Endothelial cell of umbilical vein (primary cell): ENCODE results near the gene RANBP3. TPM values are rescaled to one million over a fixed set of nuclear protein-coding genes. Genes with fewer than 3 reads are reported as not detected.

Experiments
- BruUV-seq: library from RNA; stranded (reverse); fragments of 400-500 nt; replicated peaks from 2 replicates; lab custom pipeline; 2021; lab: Mats Ljungman, UMichigan
- CTCF ChIA-PET: fragments of 300-600, 350-600 bp; sonication (Branson Sonifier 250); formaldehyde crosslinking; loops from one replicate; lab custom pipeline; 2021; ENCODE audit warnings: antibody characterized with exemption, inconsistent platforms; lab: Charles Lee
- POLR2A ChIA-PET: fragments of 300-600, 350-600 bp; sonication (Branson Sonifier 250); formaldehyde crosslinking; loops from one replicate; lab custom pipeline; 2021; ENCODE audit warnings: antibody characterized with exemption, inconsistent platforms; lab: Charles Lee
- DNase-seq: peaks from one replicate; pipeline ENCODE4 v3.0.0-alpha.2; 2011; ENCODE audit warnings: low read depth, low spot score
- FAIRE-seq: peaks from 2 replicates; lab custom pipeline; 2011; peaks lifted over from hg19 to GRCh38; lab: Jason Lieb, UNC
- H2AFZ ChIP-seq: 2 replicates; pipeline ENCODE4 v1.6.0; 2012; ENCODE audit warnings: low read depth, low read length, control low read depth, inconsistent platforms
- H3K27ac ChIP-seq: 2 replicates; pipeline ENCODE4 v1.5.1; 2011; ENCODE audit warnings: low read depth, mild to moderate bottlenecking, control low read depth, low read length, moderate library complexity; ENCODE audit not compliant: insufficient read depth
- H3K27me3 ChIP-seq, 2 experiments: 2 replicates each; pipeline versions ENCODE4 v1.6.0 to v1.6.1; 2011; ENCODE audit warnings: low read length in 2 of 2, mixed read lengths in 1 of 2; ENCODE audit not compliant: control insufficient read depth in 2 of 2, insufficient read depth in 2 of 2
- H3K36me3 ChIP-seq, 2 experiments: 2 replicates in 1 of 2; 3 replicates in 1 of 2; pipeline ENCODE4 v1.5.1; 2011; ENCODE audit warnings: low read length in 2 of 2, mild to moderate bottlenecking in 1 of 2, moderate library complexity in 1 of 2; ENCODE audit not compliant: control insufficient read depth in 2 of 2, insufficient read depth in 2 of 2; ENCODE audit errors: extremely low read depth in 1 of 2
- H3K4me1 ChIP-seq: 3 replicates; pipeline ENCODE4 v1.5.1; 2011; ENCODE audit warnings: mild to moderate bottlenecking, low read length; ENCODE audit not compliant: control insufficient read depth, insufficient read depth; ENCODE audit errors: extremely low read depth
- H3K4me2 ChIP-seq: 2 replicates; pipeline ENCODE4 v1.6.1; 2011; ENCODE audit warnings: low read length, control low read depth, mixed read lengths; ENCODE audit not compliant: insufficient read depth
- H3K4me3 ChIP-seq, 3 experiments: fragments of 200-600 bp in 1 of 3; sonication (generic), shearing (Covaris generic) in 1 of 3; replicated peaks in 1 of 3; 2 replicates each; pipeline ENCODE4 v1.5.1; 2011 to 2016; ENCODE audit warnings: control low read depth in 3 of 3, low read length in 3 of 3, mild to moderate bottlenecking in 2 of 3, inconsistent platforms in 1 of 3, low read depth in 1 of 3, moderate library complexity in 1 of 3; ENCODE audit not compliant: insufficient read depth in 1 of 3
- H3K79me2 ChIP-seq: 2 replicates; pipeline ENCODE4 v1.6.0; 2012; ENCODE audit warnings: low read length, inconsistent platforms; ENCODE audit not compliant: control insufficient read depth, insufficient read depth
- H3K9ac ChIP-seq: replicated peaks from 2 replicates; pipeline ENCODE3; 2011; ENCODE audit warnings: low read length, control low read depth; ENCODE audit not compliant: insufficient read depth; ENCODE audit errors: extremely low read depth
- H3K9me1 ChIP-seq: replicated peaks from 3 replicates; pipeline ENCODE4 v1.6.0; 2011; ENCODE audit warnings: mild to moderate bottlenecking, low read length; ENCODE audit not compliant: control insufficient read depth, insufficient read depth; ENCODE audit errors: extremely low read depth
- H3K9me3 ChIP-seq: replicated peaks from 2 replicates; pipeline ENCODE4 v1.5.1; 2012; ENCODE audit warnings: low read length, inconsistent platforms; ENCODE audit not compliant: control insufficient read depth, insufficient read depth
- H4K20me1 ChIP-seq: replicated peaks from 2 replicates; pipeline ENCODE3; 2011; ENCODE audit warnings: mild to moderate bottlenecking, low read length; ENCODE audit not compliant: control insufficient read depth, insufficient read depth; ENCODE audit errors: extremely low read depth
- MYC ChIP-seq: IDR thresholded peaks from one replicate; pipeline ENCODE4 v1.6.1; 2011; ENCODE audit warnings: mild to moderate bottlenecking, low read depth, low read length
- POLR2AphosphoS5 ChIP-seq: IDR thresholded peaks from 2 replicates; pipeline ENCODE4 v1.6.1; 2012; ENCODE audit warnings: low read depth, mild to moderate bottlenecking, control low read depth, low read length, moderate library complexity; ENCODE audit not compliant: insufficient read depth
- dilution Hi-C: fragments of 300-500 bp; cut with MboI; formaldehyde crosslinking; loops from one replicate; pipeline ENCODE4 v1.15.0; 2019; ENCODE audit warnings: low sequenced_read_pairs; ENCODE audit not compliant: extremely low pct_ligation_motif_present
- intact Hi-C: fragments of 100-400 bp; cut with micrococcal nuclease; formaldehyde crosslinking; loops from one replicate; pipeline ENCODE4 v1.10.0; 2022
- polyA plus RNA-seq, 4 experiments: library from polyadenylated mRNA; depleted of rRNA in 3 of 4; stranded (reverse) in 3 of 4; unstranded in 1 of 4; fragments of >200 nt; gene quantifications; 2 replicates each; pipeline versions ENCODE4 v1.2.1 to v1.2.3, GENCODE V29; 2011 to 2012; ENCODE audit warnings: missing spikeins in 1 of 4
- total RNA-seq: library from RNA; stranded (reverse); gene quantifications from 2 replicates; pipeline ENCODE4 v1.2.3, GENCODE V29; 2021
- TF ChIP-seq, protein P1 (sequence below): IDR thresholded peaks from 2 replicates; pipeline ENCODE4 v1.6.1; 2011; ENCODE audit not compliant: insufficient read depth, insufficient read length
- TF ChIP-seq, protein P2 (sequence below), 2 donors: IDR thresholded peaks; 1 replicate in 1 of 2; 2 replicates in 1 of 2; pipeline ENCODE4 v1.5.1; 2011; ENCODE audit warnings: low read length in 2 of 2, mild to moderate bottlenecking in 2 of 2, moderate library complexity in 2 of 2, control low read depth in 1 of 2, inconsistent platforms in 1 of 2, low read depth in 1 of 2; ENCODE audit not compliant: insufficient read depth in 1 of 2; ENCODE audit errors: extremely low read depth in 1 of 2

Gene RANBP3
- total and polyA plus RNA-seq, 2 donors (not counting 3 experiments of a cell fraction or from before 2014, with no cell fraction given) = 72.3 to 85.3 TPM

GRCh38 chr19:5881543-5882299, 96.2 kb downstream of the RANBP3 start:
- no peaks in the 10 kb centered on the region for H3K9me1 ChIP-seq
- H3K36me3 ChIP-seq = no peaks in the 10 kb centered on the region
- dilution Hi-C loops (no loop called here), intact Hi-C loops (no loop called here)
- H4K20me1 ChIP-seq = no peaks in the 10 kb centered on the region
- H3K4me1 ChIP-seq = no peaks in the 10 kb centered on the region
- no TSS peak for BruUV-seq
- no peak overlapping the region for H3K9ac ChIP-seq
- FAIRE-seq (no peak), DNase-seq (no peak)
- no peaks in the 10 kb centered on the region for H3K79me2 ChIP-seq
- TF ChIP-seq MYC (no peak), POLR2AphosphoS5 (no peak)
- TF ChIP-seq, protein P1, sequence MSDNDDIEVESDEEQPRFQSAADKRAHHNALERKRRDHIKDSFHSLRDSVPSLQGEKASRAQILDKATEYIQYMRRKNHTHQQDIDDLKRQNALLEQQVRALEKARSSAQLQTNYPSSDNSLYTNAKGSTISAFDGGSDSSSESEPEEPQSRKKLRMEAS = no peak
- TF ChIP-seq, protein P2, sequence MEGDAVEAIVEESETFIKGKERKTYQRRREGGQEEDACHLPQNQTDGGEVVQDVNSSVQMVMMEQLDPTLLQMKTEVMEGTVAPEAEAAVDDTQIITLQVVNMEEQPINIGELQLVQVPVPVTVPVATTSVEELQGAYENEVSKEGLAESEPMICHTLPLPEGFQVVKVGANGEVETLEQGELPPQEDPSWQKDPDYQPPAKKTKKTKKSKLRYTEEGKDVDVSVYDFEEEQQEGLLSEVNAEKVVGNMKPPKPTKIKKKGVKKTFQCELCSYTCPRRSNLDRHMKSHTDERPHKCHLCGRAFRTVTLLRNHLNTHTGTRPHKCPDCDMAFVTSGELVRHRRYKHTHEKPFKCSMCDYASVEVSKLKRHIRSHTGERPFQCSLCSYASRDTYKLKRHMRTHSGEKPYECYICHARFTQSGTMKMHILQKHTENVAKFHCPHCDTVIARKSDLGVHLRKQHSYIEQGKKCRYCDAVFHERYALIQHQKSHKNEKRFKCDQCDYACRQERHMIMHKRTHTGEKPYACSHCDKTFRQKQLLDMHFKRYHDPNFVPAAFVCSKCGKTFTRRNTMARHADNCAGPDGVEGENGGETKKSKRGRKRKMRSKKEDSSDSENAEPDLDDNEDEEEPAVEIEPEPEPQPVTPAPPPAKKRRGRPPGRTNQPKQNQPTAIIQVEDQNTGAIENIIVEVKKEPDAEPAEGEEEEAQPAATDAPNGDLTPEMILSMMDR (IDR thresholded peaks at IDR 0.05; ENCODE audit: extremely low read depth in 1 of 2, insufficient read depth in 1 of 2, low read depth in 1 of 2, low read length in 2 of 2) = no peak
- H3K9me3 ChIP-seq = no peaks in the 10 kb centered on the region
- no peak overlapping the region for H2AFZ ChIP-seq
- H3K4me2 ChIP-seq = no peak overlapping the region
- H3K27ac ChIP-seq = no peak overlapping the region
- H3K27me3 ChIP-seq = peaks cover 0 to 3% of the 10 kb centered on the region in 2 experiments
- CTCF ChIA-PET = interaction anchor here (1.3 to 3.2 kb wide), 2 partner anchors 9 to 78 kb away, joined by 5 to 19 read pairs; partner anchors contain the start of gene NRTN
- no peak overlapping the region for H3K4me3 ChIP-seq
- POLR2A ChIA-PET = no interaction called here
